ENCODE results near the gene MYH2. TPM values are rescaled to one million over a fixed set of nuclear protein-coding genes. Genes with fewer than 3 reads are reported as not detected.

The MYH2 gene
- total RNA-seq, 3 donors from 2014 or later: 0.41 to 1.0 TPM; not detected in 1

- no peak for TF ChIP-seq CTCF (IDR thresholded peaks at IDR 0.05)
- Histone ChIP-seq H3K36me3 (ENCODE audit: low read depth) (no peaks in the 10 kb centered on the region), H3K9me3 (peaks cover 23% of the 10 kb centered on the region), H3K4me3 (no peak overlapping the region), H3K4me1 (ENCODE audit: low read depth) (no peaks in the 10 kb centered on the region)
- no peak for DNase-seq
- intact Hi-C loops (cut with DNase I, micrococcal nuclease): no loop called here
- no peak for ATAC-seq
Measured at GRCh38 chr17:10482252-10482651, 67.2 kb downstream of the MYH2 start.

GRCh38 chr17:10477701-10478100 is 71.8 kb downstream of the MYH2 start:
- H3K4me3 ChIP-seq: no peak overlapping the region
- H3K36me3 ChIP-seq (ENCODE audit: low read depth): no peaks in the 10 kb centered on the region
- H3K9me3 ChIP-seq: peaks cover 10% of the 10 kb centered on the region
- ATAC-seq (no peak), DNase-seq (no peak)
- H3K4me1 ChIP-seq (ENCODE audit: low read depth): no peaks in the 10 kb centered on the region
- intact Hi-C loops (cut with DNase I, micrococcal nuclease): no loop called here
- no peak for TF ChIP-seq CTCF (IDR thresholded peaks at IDR 0.05)

GRCh38 chr17:10474536-10474935 is 74.9 kb downstream of the MYH2 start:
- Histone ChIP-seq H3K4me3 (no peak overlapping the region), H3K9me3 (no peaks in the 10 kb centered on the region), H3K4me1 (ENCODE audit: low read depth) (no peaks in the 10 kb centered on the region), H3K36me3 (ENCODE audit: low read depth) (no peaks in the 10 kb centered on the region)
- no peak for TF ChIP-seq CTCF (IDR thresholded peaks at IDR 0.05)
- intact Hi-C loops (cut with DNase I, micrococcal nuclease): no loop called here
- ATAC-seq (no peak), DNase-seq (no peak)

GRCh38 chr17:10471858-10472257 is 77.6 kb downstream of the MYH2 start:
- ATAC-seq (peak; percentile 79), DNase-seq (no peak)
- TF ChIP-seq CTCF (IDR thresholded peaks at IDR 0.05): no peak
- no peak overlapping the region for H3K4me3 ChIP-seq
- no peaks in the 10 kb centered on the region for H3K36me3 ChIP-seq (ENCODE audit: low read depth)
- no peaks in the 10 kb centered on the region for H3K4me1 ChIP-seq (ENCODE audit: low read depth)
- no peaks in the 10 kb centered on the region for H3K9me3 ChIP-seq
- intact Hi-C loops (cut with DNase I, micrococcal nuclease): no loop called here

Other genes with a start within 250 kb of the MYH2 start
- gene MYH13, start 176.7 kb downstream of the MYH2 start, total RNA-seq: under 1 TPM in 1 of 3 donors, not detected in 2; 0.05 TPM
- not detected for gene MYH8, start 127.7 kb downstream of the MYH2 start, total RNA-seq
- not detected for gene MYH4, start 80.1 kb downstream of the MYH2 start, total RNA-seq
- gene MYH1, start 31.1 kb downstream of the MYH2 start, total RNA-seq: under 1 TPM in 2 of 3 donors, not detected in 1; 0.06 to 0.10 TPM
- gene MYH3, start 107.7 kb upstream of the MYH2 start, total RNA-seq: 1 to 10 TPM; 2.0 to 3.2 (median 2.3) TPM
- 10 to 100 TPM; 32.1 to 39.0 (median 38.3) TPM for gene SCO1, start 147.9 kb upstream of the MYH2 start, total RNA-seq
- 1 to 10 TPM; 6.9 to 8.7 (median 8.5) TPM for gene ADPRM, start 147.9 kb upstream of the MYH2 start, total RNA-seq
- gene TMEM220, start 180.4 kb upstream of the MYH2 start, total RNA-seq: 10 to 100 TPM; 14.9 to 29.5 (median 22.4) TPM